Hepatocyte (in vitro differentiated cells): Measurements from ENCODE around the gene ABR. TPM values are rescaled to one million over a fixed set of nuclear protein-coding genes. Genes with fewer than 3 reads are reported as not detected.

Experiments used
- DNase-seq: peaks from one replicate; pipeline ENCODE4 v3.0.0-alpha.2; 2016; ENCODE audit warnings: low spot score
- H2AFZ ChIP-seq: fragments of 200-600 bp; sonication (generic); 2 replicates; pipeline ENCODE4 v1.6.0; 2016; ENCODE audit warnings: antibody characterized with exemption, mild to moderate bottlenecking
- H3K27ac ChIP-seq: fragments of 200-600 bp; sonication (generic); 2 replicates; pipeline ENCODE4 v1.5.1; 2016; ENCODE audit warnings: mild to moderate bottlenecking
- H3K27me3 ChIP-seq: fragments of 200-600 bp; sonication (generic); 2 replicates; pipeline ENCODE4 v1.6.1; 2016
- H3K36me3 ChIP-seq: fragments of 200-600 bp; sonication (generic); replicated peaks from 2 replicates; pipeline ENCODE4 v1.5.1; 2016; ENCODE audit warnings: low read depth; ENCODE audit not compliant: insufficient read depth
- H3K4me1 ChIP-seq: fragments of 200-600 bp; sonication (generic); 2 replicates; pipeline ENCODE4 v1.5.1; 2016; ENCODE audit warnings: mild to moderate bottlenecking, moderate library complexity; ENCODE audit not compliant: insufficient read depth
- H3K4me2 ChIP-seq: fragments of 200-600 bp; sonication (generic); 2 replicates; pipeline ENCODE4 v1.6.0; 2016
- H3K4me3 ChIP-seq: fragments of 200-600 bp; sonication (generic); 2 replicates; pipeline ENCODE4 v1.5.1; 2016; ENCODE audit warnings: mild to moderate bottlenecking
- H3K79me2 ChIP-seq: fragments of 200-600 bp; sonication (generic); 2 replicates; pipeline ENCODE4 v1.6.0; 2017; ENCODE audit warnings: mild to moderate bottlenecking
- H3K9me2 ChIP-seq: fragments of 200-600 bp; sonication (generic); replicated peaks from 2 replicates; pipeline ENCODE4 v1.6.0; 2017; ENCODE audit warnings: mild to moderate bottlenecking; ENCODE audit not compliant: insufficient read depth
- H3K9me3 ChIP-seq: fragments of 200-600 bp; sonication (generic); 2 replicates; pipeline ENCODE4 v1.5.1; 2016; ENCODE audit warnings: low read depth, mild to moderate bottlenecking
- H4K20me1 ChIP-seq: fragments of 200-600 bp; sonication (generic); 2 replicates; pipeline ENCODE4 v1.6.0; 2016; ENCODE audit warnings: mild to moderate bottlenecking; ENCODE audit not compliant: insufficient read depth, poor library complexity, severe bottlenecking
- EZH2 ChIP-seq: fragments of 200-600 bp; sonication (generic); IDR thresholded peaks from 2 replicates; pipeline ENCODE4 v1.6.1; 2016; ENCODE audit warnings: antibody characterized with exemption, mild to moderate bottlenecking, borderline replicate concordance
- EZH2phosphoT487 ChIP-seq: fragments of 200-600 bp; sonication (generic); IDR thresholded peaks from one replicate; pipeline ENCODE4 v1.6.1; 2018; ENCODE audit warnings: antibody characterized with exemption, mild to moderate bottlenecking, low read depth, moderate library complexity; ENCODE audit not compliant: unreplicated experiment, severe bottlenecking
- WGBS: methylation state at CpG from one replicate; pipeline ENCODE4 v1.1.6; 2016; ENCODE audit warnings: low lambda C conversion rate; ENCODE audit errors: missing lambda C conversion rate; 5-methylcytosine and 5-hydroxymethylcytosine counted together
- polyA plus RNA-seq: library from polyadenylated mRNA; unstranded; fragments of >200 nt; fragmentation: Nextera tagmentation; extraction: Ambion mirVana; gene quantifications from 2 replicates; pipeline ENCODE4 v1.2.1, GENCODE V29; 2016
- total RNA-seq: library from RNA; depleted of rRNA; stranded (reverse); fragments of >200 nt; gene quantifications from 2 replicates; pipeline ENCODE4 v1.2.3, GENCODE V29; 2014
- TF ChIP-seq, protein P1 (sequence below): fragments of 200-600 bp; sonication (generic); IDR thresholded peaks from 2 replicates; pipeline ENCODE4 v1.5.1; 2016; ENCODE audit warnings: antibody characterized with exemption, mild to moderate bottlenecking; ENCODE audit not compliant: poor library complexity

ABR gene
- total and polyA plus RNA-seq, 2 experiments from 2014 or later, result 26.8 to 51.5 TPM

DNA sequence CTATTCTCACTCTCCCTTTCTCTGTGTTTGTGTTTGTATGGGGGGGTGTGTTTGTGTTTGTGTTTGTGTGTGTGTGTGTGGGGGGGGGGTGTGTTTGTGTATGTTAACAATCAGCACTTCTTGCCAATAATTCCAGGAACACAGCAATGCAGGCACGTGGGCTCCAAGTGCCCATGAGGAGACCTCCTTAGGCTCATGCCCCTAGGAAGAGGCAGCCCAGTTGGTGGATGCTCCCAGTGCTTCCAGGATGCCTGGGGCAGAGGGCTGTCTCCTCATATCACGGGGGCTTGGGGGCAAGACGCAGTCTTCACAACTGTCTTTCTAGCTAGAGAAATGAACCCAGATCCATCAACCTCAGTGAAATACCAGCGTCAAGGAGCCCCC is 9.9 kb downstream of the ABR start:
- Histone ChIP-seq H3K4me2 (no peak overlapping the region), H3K36me3 (no peaks in the 10 kb centered on the region), H3K4me3 (no peak overlapping the region), H3K9me3 (no peaks in the 10 kb centered on the region), H4K20me1 (no peaks in the 10 kb centered on the region), H3K27ac (no peak overlapping the region), H3K79me2 (peaks cover 2% of the 10 kb centered on the region), H3K27me3 (no peaks in the 10 kb centered on the region), H2AFZ (no peak overlapping the region), H3K9me2 (no peaks in the 10 kb centered on the region), H3K4me1 (no peaks in the 10 kb centered on the region)
- TF ChIP-seq, protein P1, sequence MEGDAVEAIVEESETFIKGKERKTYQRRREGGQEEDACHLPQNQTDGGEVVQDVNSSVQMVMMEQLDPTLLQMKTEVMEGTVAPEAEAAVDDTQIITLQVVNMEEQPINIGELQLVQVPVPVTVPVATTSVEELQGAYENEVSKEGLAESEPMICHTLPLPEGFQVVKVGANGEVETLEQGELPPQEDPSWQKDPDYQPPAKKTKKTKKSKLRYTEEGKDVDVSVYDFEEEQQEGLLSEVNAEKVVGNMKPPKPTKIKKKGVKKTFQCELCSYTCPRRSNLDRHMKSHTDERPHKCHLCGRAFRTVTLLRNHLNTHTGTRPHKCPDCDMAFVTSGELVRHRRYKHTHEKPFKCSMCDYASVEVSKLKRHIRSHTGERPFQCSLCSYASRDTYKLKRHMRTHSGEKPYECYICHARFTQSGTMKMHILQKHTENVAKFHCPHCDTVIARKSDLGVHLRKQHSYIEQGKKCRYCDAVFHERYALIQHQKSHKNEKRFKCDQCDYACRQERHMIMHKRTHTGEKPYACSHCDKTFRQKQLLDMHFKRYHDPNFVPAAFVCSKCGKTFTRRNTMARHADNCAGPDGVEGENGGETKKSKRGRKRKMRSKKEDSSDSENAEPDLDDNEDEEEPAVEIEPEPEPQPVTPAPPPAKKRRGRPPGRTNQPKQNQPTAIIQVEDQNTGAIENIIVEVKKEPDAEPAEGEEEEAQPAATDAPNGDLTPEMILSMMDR, result no peak
- TF ChIP-seq EZH2, result no peak
- no peak for TF ChIP-seq EZH2phosphoT487
- no peak for DNase-seq
- WGBS, result 86% methylated on average over 4 of the region's 4 CpGs

DNA sequence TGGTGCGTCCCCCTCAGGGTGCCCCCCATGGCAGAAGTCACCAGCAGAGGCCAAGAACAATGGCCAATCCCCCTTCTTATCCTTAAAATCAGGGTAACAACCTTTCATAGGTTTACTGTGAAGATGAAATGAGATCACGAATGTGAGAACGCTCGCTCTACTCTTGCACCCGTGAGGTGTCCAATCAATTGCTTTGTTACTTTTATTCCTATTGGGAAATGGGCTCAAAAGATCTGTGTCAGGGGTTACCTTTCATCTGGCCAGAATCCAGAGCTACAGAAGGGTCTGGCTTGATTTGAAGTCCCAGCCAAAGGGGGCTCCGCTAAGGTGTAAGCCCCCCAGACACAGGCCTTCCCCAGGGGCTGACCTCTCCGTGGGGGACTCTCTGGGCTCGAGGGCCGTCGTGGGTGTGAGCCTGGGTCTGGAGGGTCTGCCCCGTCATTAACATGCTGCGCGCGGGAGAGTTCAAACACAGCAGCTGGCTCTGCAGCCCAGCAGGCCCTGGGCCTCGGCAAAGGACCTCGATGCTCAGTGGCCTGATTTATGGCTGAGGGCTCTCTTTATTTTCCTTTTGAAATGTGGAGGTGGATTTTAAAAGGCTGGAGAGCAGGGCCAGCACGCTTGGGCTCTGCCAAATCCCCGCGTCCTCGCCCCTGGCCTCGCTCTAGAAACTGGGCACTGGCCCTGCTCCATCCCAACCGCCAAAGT is 10.4 kb downstream of the ABR start:
- Histone ChIP-seq H3K4me3 (no peak overlapping the region), H3K4me1 (no peaks in the 10 kb centered on the region), H3K9me2 (no peaks in the 10 kb centered on the region), H3K79me2 (peaks cover 2% of the 10 kb centered on the region), H3K36me3 (no peaks in the 10 kb centered on the region), H4K20me1 (no peaks in the 10 kb centered on the region), H3K4me2 (no peak overlapping the region), H3K27ac (no peak overlapping the region), H3K9me3 (no peaks in the 10 kb centered on the region), H3K27me3 (no peaks in the 10 kb centered on the region), H2AFZ (no peak overlapping the region)
- TF ChIP-seq, protein P1, result no peak
- no peak for DNase-seq
- WGBS, result 73% methylated on average over 22 of the region's 22 CpGs

DNA sequence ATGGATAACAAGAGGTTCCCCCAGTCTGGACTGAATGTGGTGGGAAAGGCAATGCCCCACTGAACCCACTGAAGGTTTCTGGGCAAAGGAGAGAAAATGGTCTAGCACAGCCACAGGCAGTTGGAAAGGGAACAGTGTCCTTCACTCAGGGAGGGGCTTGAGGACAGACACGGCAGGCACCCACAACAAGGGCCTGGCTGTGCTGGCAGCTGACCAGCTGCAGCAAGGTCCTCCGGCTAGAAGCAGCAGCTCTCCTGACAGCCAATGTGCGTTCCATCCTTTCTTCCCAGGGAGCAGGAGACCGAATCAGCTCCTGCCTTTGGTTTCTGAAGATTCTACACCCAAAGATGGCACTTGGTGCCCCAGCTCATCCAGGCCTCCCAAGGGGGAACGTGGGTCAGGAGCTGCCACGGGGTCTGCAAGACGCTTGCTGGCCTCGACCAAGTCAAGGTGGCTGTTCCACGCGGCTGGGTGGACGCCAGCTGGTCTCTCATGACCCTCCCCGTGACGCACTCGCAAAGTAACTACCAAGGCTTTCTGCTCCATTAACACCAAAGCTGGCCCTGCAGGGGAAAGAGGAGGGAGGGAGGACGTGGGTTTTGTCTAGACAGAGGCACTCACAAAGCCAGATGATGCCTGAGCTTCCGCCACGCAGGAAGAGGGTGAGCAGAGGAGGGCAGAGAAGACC is 11.1 kb downstream of the ABR start:
- no peak overlapping the region for H3K27ac ChIP-seq
- WGBS, result 90% methylated on average over 17 of the region's 17 CpGs
- no peaks in the 10 kb centered on the region for H3K9me2 ChIP-seq
- no peaks in the 10 kb centered on the region for H3K4me1 ChIP-seq
- no peaks in the 10 kb centered on the region for H4K20me1 ChIP-seq
- no peaks in the 10 kb centered on the region for H3K36me3 ChIP-seq
- TF ChIP-seq EZH2, result no peak
- H3K4me2 ChIP-seq, result no peak overlapping the region
- H3K9me3 ChIP-seq, result no peaks in the 10 kb centered on the region
- no peaks in the 10 kb centered on the region for H3K27me3 ChIP-seq
- no peak for DNase-seq
- no peak overlapping the region for H3K4me3 ChIP-seq
- H2AFZ ChIP-seq, result no peak overlapping the region
- peaks cover 2% of the 10 kb centered on the region for H3K79me2 ChIP-seq

DNA sequence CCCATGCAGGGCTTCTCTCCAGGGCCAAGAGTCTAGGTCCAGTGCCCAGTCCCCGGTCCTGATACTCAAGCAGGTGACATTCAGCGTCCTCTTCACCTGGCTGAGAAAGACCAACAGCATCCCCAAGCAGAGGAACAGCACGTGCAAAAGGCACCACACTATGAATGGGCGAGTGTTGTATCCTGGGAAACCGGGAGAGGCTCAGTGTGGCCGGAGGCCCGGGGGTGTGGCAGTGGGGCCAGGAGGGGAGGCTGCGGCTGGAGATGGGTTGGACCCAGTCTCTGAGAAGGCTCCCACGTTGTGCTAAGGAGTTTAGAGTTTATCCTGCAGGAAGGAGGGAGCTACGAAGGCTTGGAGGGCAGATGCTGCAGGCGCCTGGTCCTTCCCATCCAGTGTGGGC is 13.5 kb downstream of the ABR start:
- Histone ChIP-seq H3K4me3 (no peak overlapping the region), H3K4me2 (no peak overlapping the region), H4K20me1 (peaks cover under 1% of the 10 kb centered on the region), H3K9me3 (no peaks in the 10 kb centered on the region), H3K27ac (no peak overlapping the region), H3K36me3 (no peaks in the 10 kb centered on the region), H2AFZ (no peak overlapping the region), H3K4me1 (no peaks in the 10 kb centered on the region), H3K9me2 (no peaks in the 10 kb centered on the region), H3K27me3 (no peaks in the 10 kb centered on the region), H3K79me2 (peaks cover 2% of the 10 kb centered on the region)
- TF ChIP-seq EZH2phosphoT487 (no peak), EZH2 (no peak)
- TF ChIP-seq, protein P1, result no peak
- WGBS, result 84% methylated on average over 11 of the region's 11 CpGs
- no peak for DNase-seq
